Stimulated activated naive CD4-positive, alpha-beta T cell treated with Interleukin-2 at 50 U/mL for 16 hours (primary cell): ENCODE data around the gene VCX2.
"Not testable (repeated sequence)": the region's sequence is repeated elsewhere in the genome, so short reads cannot be mapped to it uniquely, and the experiment has no call there.

ENCODE experiments used
- DNase-seq: peaks from one replicate; lab custom pipeline; 2025; lab: John Stamatoyannopoulos, UW

VCX2 gene

GRCh38 chrX:8121391-8121790 lies 49.7 kb downstream of the VCX2 start:
- DNase-seq, result not testable (repeated sequence)
